Hepatocyte (in vitro differentiated cells): ENCODE data around the gene APBB3. TPM values are rescaled to one million over a fixed set of nuclear protein-coding genes. Genes with fewer than 3 reads are reported as not detected.

ENCODE experiments used
- DNase-seq: peaks from one replicate; pipeline ENCODE4 v3.0.0-alpha.2; 2016; ENCODE audit warnings: low spot score
- H2AFZ ChIP-seq: fragments of 200-600 bp; sonication (generic); 2 replicates; pipeline ENCODE4 v1.6.0; 2016; ENCODE audit warnings: antibody characterized with exemption, mild to moderate bottlenecking
- H3K27ac ChIP-seq: fragments of 200-600 bp; sonication (generic); 2 replicates; pipeline ENCODE4 v1.5.1; 2016; ENCODE audit warnings: mild to moderate bottlenecking
- H3K27me3 ChIP-seq: fragments of 200-600 bp; sonication (generic); 2 replicates; pipeline ENCODE4 v1.6.1; 2016
- H3K36me3 ChIP-seq: fragments of 200-600 bp; sonication (generic); replicated peaks from 2 replicates; pipeline ENCODE4 v1.5.1; 2016; ENCODE audit warnings: low read depth; ENCODE audit not compliant: insufficient read depth
- H3K4me1 ChIP-seq: fragments of 200-600 bp; sonication (generic); 2 replicates; pipeline ENCODE4 v1.5.1; 2016; ENCODE audit warnings: mild to moderate bottlenecking, moderate library complexity; ENCODE audit not compliant: insufficient read depth
- H3K4me2 ChIP-seq: fragments of 200-600 bp; sonication (generic); 2 replicates; pipeline ENCODE4 v1.6.0; 2016
- H3K4me3 ChIP-seq: fragments of 200-600 bp; sonication (generic); 2 replicates; pipeline ENCODE4 v1.5.1; 2016; ENCODE audit warnings: mild to moderate bottlenecking
- H3K79me2 ChIP-seq: fragments of 200-600 bp; sonication (generic); 2 replicates; pipeline ENCODE4 v1.6.0; 2017; ENCODE audit warnings: mild to moderate bottlenecking
- H3K9me2 ChIP-seq: fragments of 200-600 bp; sonication (generic); replicated peaks from 2 replicates; pipeline ENCODE4 v1.6.0; 2017; ENCODE audit warnings: mild to moderate bottlenecking; ENCODE audit not compliant: insufficient read depth
- H3K9me3 ChIP-seq: fragments of 200-600 bp; sonication (generic); 2 replicates; pipeline ENCODE4 v1.5.1; 2016; ENCODE audit warnings: low read depth, mild to moderate bottlenecking
- H4K20me1 ChIP-seq: fragments of 200-600 bp; sonication (generic); 2 replicates; pipeline ENCODE4 v1.6.0; 2016; ENCODE audit warnings: mild to moderate bottlenecking; ENCODE audit not compliant: insufficient read depth, poor library complexity, severe bottlenecking
- EZH2 ChIP-seq: fragments of 200-600 bp; sonication (generic); IDR thresholded peaks from 2 replicates; pipeline ENCODE4 v1.6.1; 2016; ENCODE audit warnings: antibody characterized with exemption, mild to moderate bottlenecking, borderline replicate concordance
- EZH2phosphoT487 ChIP-seq: fragments of 200-600 bp; sonication (generic); IDR thresholded peaks from one replicate; pipeline ENCODE4 v1.6.1; 2018; ENCODE audit warnings: antibody characterized with exemption, mild to moderate bottlenecking, low read depth, moderate library complexity; ENCODE audit not compliant: unreplicated experiment, severe bottlenecking
- WGBS: methylation state at CpG from one replicate; pipeline ENCODE4 v1.1.6; 2016; ENCODE audit warnings: low lambda C conversion rate; ENCODE audit errors: missing lambda C conversion rate; 5-methylcytosine and 5-hydroxymethylcytosine counted together
- polyA plus RNA-seq: library from polyadenylated mRNA; unstranded; fragments of >200 nt; fragmentation: Nextera tagmentation; extraction: Ambion mirVana; gene quantifications from 2 replicates; pipeline ENCODE4 v1.2.1, GENCODE V29; 2016
- total RNA-seq: library from RNA; depleted of rRNA; stranded (reverse); fragments of >200 nt; gene quantifications from 2 replicates; pipeline ENCODE4 v1.2.3, GENCODE V29; 2014
- TF ChIP-seq, protein P1 (sequence below): fragments of 200-600 bp; sonication (generic); IDR thresholded peaks from 2 replicates; pipeline ENCODE4 v1.5.1; 2016; ENCODE audit warnings: antibody characterized with exemption, mild to moderate bottlenecking; ENCODE audit not compliant: poor library complexity

APBB3 gene
- total and polyA plus RNA-seq, 2 experiments from 2014 or later, result 19.5 to 41.5 TPM

DNA sequence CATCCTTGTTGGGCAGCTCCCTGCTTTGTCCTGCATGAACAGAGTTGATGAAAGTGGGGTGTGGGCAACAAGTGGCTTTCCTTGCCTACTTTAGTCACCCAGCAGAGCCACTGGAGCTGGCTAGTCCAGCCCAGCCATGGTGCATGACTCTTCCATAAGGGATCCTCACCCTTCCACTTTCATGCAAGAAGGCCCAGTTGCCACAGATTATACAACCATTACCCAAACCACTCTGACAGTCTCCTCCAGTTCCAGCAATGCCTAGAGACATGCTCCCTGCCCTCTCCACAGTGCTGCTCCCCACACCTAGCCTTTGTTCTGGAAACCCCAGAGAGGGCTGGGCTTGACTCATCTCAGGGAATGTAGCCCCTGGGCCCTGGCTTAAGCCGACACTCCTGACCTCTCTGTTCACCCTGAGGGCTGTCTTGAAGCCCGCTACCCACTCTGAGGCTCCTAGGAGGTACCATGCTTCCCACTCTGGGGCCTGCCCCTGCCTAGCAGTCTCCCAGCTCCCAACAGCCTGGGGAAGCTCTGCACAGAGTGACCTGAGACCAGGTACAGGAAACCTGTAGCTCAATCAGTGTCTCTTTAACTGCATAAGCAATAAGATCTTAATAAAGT is 4.2 kb upstream of the APBB3 start:
- 87% methylated on average over 2 of the region's 2 CpGs for WGBS
- TF ChIP-seq, protein P1, sequence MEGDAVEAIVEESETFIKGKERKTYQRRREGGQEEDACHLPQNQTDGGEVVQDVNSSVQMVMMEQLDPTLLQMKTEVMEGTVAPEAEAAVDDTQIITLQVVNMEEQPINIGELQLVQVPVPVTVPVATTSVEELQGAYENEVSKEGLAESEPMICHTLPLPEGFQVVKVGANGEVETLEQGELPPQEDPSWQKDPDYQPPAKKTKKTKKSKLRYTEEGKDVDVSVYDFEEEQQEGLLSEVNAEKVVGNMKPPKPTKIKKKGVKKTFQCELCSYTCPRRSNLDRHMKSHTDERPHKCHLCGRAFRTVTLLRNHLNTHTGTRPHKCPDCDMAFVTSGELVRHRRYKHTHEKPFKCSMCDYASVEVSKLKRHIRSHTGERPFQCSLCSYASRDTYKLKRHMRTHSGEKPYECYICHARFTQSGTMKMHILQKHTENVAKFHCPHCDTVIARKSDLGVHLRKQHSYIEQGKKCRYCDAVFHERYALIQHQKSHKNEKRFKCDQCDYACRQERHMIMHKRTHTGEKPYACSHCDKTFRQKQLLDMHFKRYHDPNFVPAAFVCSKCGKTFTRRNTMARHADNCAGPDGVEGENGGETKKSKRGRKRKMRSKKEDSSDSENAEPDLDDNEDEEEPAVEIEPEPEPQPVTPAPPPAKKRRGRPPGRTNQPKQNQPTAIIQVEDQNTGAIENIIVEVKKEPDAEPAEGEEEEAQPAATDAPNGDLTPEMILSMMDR, result no peak
- DNase-seq, result no peak
- Histone ChIP-seq H3K4me3 (no peak overlapping the region), H3K36me3 (no peaks in the 10 kb centered on the region), H3K27ac (no peak overlapping the region), H3K79me2 (peaks cover 22% of the 10 kb centered on the region), H4K20me1 (no peaks in the 10 kb centered on the region), H3K27me3 (no peaks in the 10 kb centered on the region), H3K4me1 (peaks cover 9% of the 10 kb centered on the region), H3K9me3 (no peaks in the 10 kb centered on the region), H2AFZ (no peak overlapping the region), H3K9me2 (no peaks in the 10 kb centered on the region), H3K4me2 (no peak overlapping the region)

DNA sequence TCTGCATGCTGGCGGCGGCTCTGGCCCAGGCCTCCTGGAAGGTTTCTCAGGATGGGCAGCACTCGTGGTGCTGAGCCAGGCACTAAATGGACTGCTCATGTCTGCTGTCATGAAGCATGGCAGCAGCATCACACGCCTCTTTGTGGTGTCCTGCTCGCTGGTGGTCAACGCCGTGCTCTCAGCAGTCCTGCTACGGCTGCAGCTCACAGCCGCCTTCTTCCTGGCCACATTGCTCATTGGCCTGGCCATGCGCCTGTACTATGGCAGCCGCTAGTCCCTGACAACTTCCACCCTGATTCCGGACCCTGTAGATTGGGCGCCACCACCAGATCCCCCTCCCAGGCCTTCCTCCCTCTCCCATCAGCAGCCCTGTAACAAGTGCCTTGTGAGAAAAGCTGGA is 3.5 kb upstream of the APBB3 start:
- H3K4me3 ChIP-seq, result no peak overlapping the region
- no peak overlapping the region for H2AFZ ChIP-seq
- H3K4me2 ChIP-seq, result no peak overlapping the region
- H3K27ac ChIP-seq, result no peak overlapping the region
- TF ChIP-seq, protein P1, result no peak
- TF ChIP-seq EZH2phosphoT487, result no peak
- no peak for TF ChIP-seq EZH2
- peaks cover 28% of the 10 kb centered on the region for H3K79me2 ChIP-seq
- peaks cover 9% of the 10 kb centered on the region for H3K4me1 ChIP-seq
- no peak for DNase-seq
- no peaks in the 10 kb centered on the region for H3K9me2 ChIP-seq
- H4K20me1 ChIP-seq, result no peaks in the 10 kb centered on the region
- no peaks in the 10 kb centered on the region for H3K27me3 ChIP-seq
- H3K36me3 ChIP-seq, result no peaks in the 10 kb centered on the region
- WGBS, result 96% methylated on average over 13 of the region's 13 CpGs
- no peaks in the 10 kb centered on the region for H3K9me3 ChIP-seq

DNA sequence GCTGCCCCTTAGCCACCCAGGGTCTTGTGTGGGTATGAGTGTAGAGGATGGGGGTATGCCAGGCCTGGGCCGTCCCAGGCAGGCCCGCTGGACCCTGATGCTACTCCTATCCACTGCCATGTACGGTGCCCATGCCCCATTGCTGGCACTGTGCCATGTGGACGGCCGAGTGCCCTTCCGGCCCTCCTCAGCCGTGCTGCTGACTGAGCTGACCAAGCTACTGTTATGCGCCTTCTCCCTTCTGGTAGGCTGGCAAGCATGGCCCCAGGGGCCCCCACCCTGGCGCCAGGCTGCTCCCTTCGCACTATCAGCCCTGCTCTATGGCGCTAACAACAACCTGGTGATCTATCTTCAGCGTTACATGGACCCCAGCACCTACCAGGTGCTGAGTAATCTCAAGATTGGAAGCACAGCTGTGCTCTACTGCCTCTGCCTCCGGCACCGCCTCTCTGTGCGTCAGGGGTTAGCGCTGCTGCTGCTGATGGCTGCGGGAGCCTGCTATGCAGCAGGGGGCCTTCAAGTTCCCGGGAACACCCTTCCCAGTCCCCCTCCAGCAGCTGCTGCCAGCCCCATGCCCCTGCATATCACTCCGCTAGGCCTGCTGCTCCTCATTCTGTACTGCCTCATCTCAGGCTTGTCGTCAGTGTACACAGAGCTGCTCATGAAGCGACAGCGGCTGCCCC is 2.9 kb upstream of the APBB3 start:
- peak; percentile 4 for DNase-seq
- H3K4me3 ChIP-seq, result no peak overlapping the region
- no peaks in the 10 kb centered on the region for H3K27me3 ChIP-seq
- no peaks in the 10 kb centered on the region for H3K36me3 ChIP-seq
- H2AFZ ChIP-seq, result no peak overlapping the region
- H3K4me1 ChIP-seq, result peaks cover 9% of the 10 kb centered on the region
- TF ChIP-seq EZH2phosphoT487 (no peak), EZH2 (no peak)
- TF ChIP-seq, protein P1, result no peak
- H3K9me3 ChIP-seq, result no peaks in the 10 kb centered on the region
- WGBS, result 96% methylated on average over 22 of the region's 22 CpGs
- H3K27ac ChIP-seq, result no peak overlapping the region
- peaks cover 31% of the 10 kb centered on the region for H3K79me2 ChIP-seq
- H4K20me1 ChIP-seq, result no peaks in the 10 kb centered on the region
- H3K4me2 ChIP-seq, result no peak overlapping the region
- no peaks in the 10 kb centered on the region for H3K9me2 ChIP-seq
